ENCODE data around the gene CDC27. TPM values are rescaled to one million over a fixed set of nuclear protein-coding genes. Genes with fewer than 3 reads are reported as not detected.
"Not testable (repeated sequence)": the region's sequence is repeated elsewhere in the genome, so short reads cannot be mapped to it uniquely, and the experiment has no call there.

Gene CDC27
- total RNA-seq, 1 experiment from 2014 or later, result 95.9 TPM

DNA sequence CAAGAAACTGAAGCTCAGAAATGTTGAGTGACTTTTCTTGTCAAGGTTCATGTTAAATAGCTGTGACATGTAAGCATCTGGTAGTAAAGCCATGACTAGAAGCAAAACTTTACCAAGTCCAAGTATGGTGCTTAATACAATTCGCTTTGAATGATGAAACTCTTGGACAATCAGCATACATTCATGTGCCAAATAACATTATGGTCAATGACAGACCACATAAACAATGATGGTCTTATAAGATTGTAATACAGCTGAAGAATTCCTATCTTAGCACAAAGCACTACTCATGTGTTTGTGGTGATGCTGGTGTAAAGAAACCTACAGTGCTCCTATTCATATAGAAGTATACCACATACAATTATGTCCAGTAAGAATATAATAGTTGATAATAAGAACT, 112.9 kb downstream of the CDC27 start:
- Histone ChIP-seq H3K9me3 (ENCODE audit: low read depth, low read length, poor library complexity, severe bottlenecking) (no peaks in the 10 kb centered on the region), H3K27ac (ENCODE audit: low read depth, low read length, poor library complexity, severe bottlenecking) (no peak overlapping the region), H3K4me3 (ENCODE audit: low read depth, low read length, poor library complexity, severe bottlenecking) (no peak overlapping the region), H3K4me1 (ENCODE audit: insufficient read depth, low read length, poor library complexity, severe bottlenecking) (no peaks in the 10 kb centered on the region), H3K27me3 (replicated peaks; ENCODE audit: insufficient read depth, low read depth, low read length, poor library complexity) (no peaks in the 10 kb centered on the region), H3K36me3 (ENCODE audit: insufficient read depth, low read length, poor library complexity, severe bottlenecking) (no peaks in the 10 kb centered on the region)
- DNase-seq (ENCODE audit: low spot score), result no peak
- intact Hi-C loops (cut with micrococcal nuclease; ENCODE audit: unreplicated experiment), result loop anchor here (10.0 kb wide), 1 partner anchor 71 kb away; no protein-coding TSS in a partner anchor
- no TSS peak for BruUV-seq (replicated peaks)
- no peak for TF ChIP-seq EZH2 (IDR thresholded peaks at IDR 0.05; ENCODE audit: borderline replicate concordance, low read depth, low read length, poor library complexity, severe bottlenecking)
- no peak for TF ChIP-seq CTCF (conservative IDR thresholded peaks at IDR 0.05; ENCODE audit: low read depth, low read length)
- ChIA-PET CTCF (no interaction called here), POLR2A (ENCODE audit: low non-redundant PET) (no interaction called here)

- DNase-seq (ENCODE audit: low spot score); H3K27me3 ChIP-seq (replicated peaks; ENCODE audit: insufficient read depth, low read depth, low read length, poor library complexity); H3K4me1 ChIP-seq (ENCODE audit: insufficient read depth, low read length, poor library complexity, severe bottlenecking); POLR2A ChIA-PET (ENCODE audit: low non-redundant PET); BruUV-seq (replicated peaks); H3K27ac ChIP-seq (ENCODE audit: low read depth, low read length, poor library complexity, severe bottlenecking); H3K9me3 ChIP-seq (ENCODE audit: low read depth, low read length, poor library complexity, severe bottlenecking); CTCF ChIA-PET; H3K36me3 ChIP-seq (ENCODE audit: insufficient read depth, low read length, poor library complexity, severe bottlenecking); H3K4me3 ChIP-seq (ENCODE audit: low read depth, low read length, poor library complexity, severe bottlenecking): not testable (repeated sequence)
- intact Hi-C loops (cut with micrococcal nuclease; ENCODE audit: unreplicated experiment), result loop anchor here (10.0 kb wide), 1 partner anchor 70 kb away; no protein-coding TSS in a partner anchor
These were observed 114.7 kb downstream of the CDC27 start for GRCh38 chr17:47074361-47074760.

DNA sequence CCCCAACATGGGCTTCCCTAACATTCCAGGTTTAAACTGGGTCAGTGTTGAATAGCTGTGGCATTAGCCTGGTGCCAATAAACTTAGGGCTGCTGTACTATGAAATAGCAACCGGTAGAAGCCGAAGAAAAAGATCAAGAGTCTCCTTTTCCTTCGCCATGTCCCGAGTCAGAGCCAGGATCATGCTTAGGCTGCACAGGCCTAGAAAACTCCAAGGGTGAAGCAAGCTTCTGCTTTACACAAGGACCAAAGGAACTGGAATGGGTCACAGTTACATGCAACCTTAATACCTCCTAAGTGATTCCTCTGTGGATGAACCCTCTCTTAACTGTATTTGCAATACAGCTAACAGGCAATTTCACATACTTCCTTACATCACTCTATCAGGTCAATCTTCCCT, 115.5 kb downstream of the CDC27 start:
- H3K36me3 ChIP-seq (ENCODE audit: insufficient read depth, low read length, poor library complexity, severe bottlenecking); DNase-seq (ENCODE audit: low spot score); H3K27ac ChIP-seq (ENCODE audit: low read depth, low read length, poor library complexity, severe bottlenecking); H3K4me1 ChIP-seq (ENCODE audit: insufficient read depth, low read length, poor library complexity, severe bottlenecking); H3K27me3 ChIP-seq (replicated peaks; ENCODE audit: insufficient read depth, low read depth, low read length, poor library complexity); CTCF ChIA-PET; H3K9me3 ChIP-seq (ENCODE audit: low read depth, low read length, poor library complexity, severe bottlenecking); POLR2A ChIA-PET (ENCODE audit: low non-redundant PET); BruUV-seq (replicated peaks); H3K4me3 ChIP-seq (ENCODE audit: low read depth, low read length, poor library complexity, severe bottlenecking): not testable (repeated sequence)
- intact Hi-C loops (cut with micrococcal nuclease; ENCODE audit: unreplicated experiment), result loop anchor here (10.0 kb wide), 1 partner anchor 69 kb away; no protein-coding TSS in a partner anchor

DNA sequence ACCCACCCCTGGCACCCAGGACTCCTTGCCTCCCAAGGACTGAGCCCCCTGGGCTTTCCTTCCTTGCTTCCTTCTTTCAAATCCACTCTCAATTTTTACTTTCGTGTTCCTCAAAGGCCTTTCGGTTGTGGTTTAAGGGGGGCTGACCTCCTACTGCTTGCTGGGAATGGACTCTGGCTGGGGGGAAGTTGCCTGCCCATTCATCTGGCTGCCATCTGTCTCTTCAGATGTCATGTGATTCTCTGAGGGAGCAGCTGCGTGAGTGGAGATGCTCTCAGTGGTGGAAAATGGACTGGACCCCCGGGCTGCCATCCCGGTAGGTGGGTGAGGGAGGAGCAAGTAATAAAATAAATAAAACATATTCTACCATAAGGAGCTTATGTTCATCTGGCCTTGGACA, 116.2 kb downstream of the CDC27 start:
- H3K36me3 ChIP-seq (ENCODE audit: insufficient read depth, low read length, poor library complexity, severe bottlenecking), result no peaks in the 10 kb centered on the region
- no peak overlapping the region for H3K27ac ChIP-seq (ENCODE audit: low read depth, low read length, poor library complexity, severe bottlenecking)
- intact Hi-C loops (cut with micrococcal nuclease; ENCODE audit: unreplicated experiment), result loop anchor here (10.0 kb wide), 1 partner anchor 68 kb away; no protein-coding TSS in a partner anchor
- H3K4me3 ChIP-seq (ENCODE audit: low read depth, low read length, poor library complexity, severe bottlenecking), result no peak overlapping the region
- POLR2A ChIA-PET (ENCODE audit: low non-redundant PET), result no interaction called here
- CTCF ChIA-PET, result no interaction called here
- no TSS peak for BruUV-seq (replicated peaks)
- TF ChIP-seq CTCF (conservative IDR thresholded peaks at IDR 0.05; ENCODE audit: low read depth, low read length) (no peak), EZH2 (IDR thresholded peaks at IDR 0.05; ENCODE audit: borderline replicate concordance, low read depth, low read length, poor library complexity, severe bottlenecking) (no peak)
- DNase-seq (ENCODE audit: low spot score), result no peak
- H3K4me1 ChIP-seq (ENCODE audit: insufficient read depth, low read length, poor library complexity, severe bottlenecking), result no peaks in the 10 kb centered on the region
- no peaks in the 10 kb centered on the region for H3K27me3 ChIP-seq (replicated peaks; ENCODE audit: insufficient read depth, low read depth, low read length, poor library complexity)
- H3K9me3 ChIP-seq (ENCODE audit: low read depth, low read length, poor library complexity, severe bottlenecking), result no peaks in the 10 kb centered on the region

- H3K9me3 ChIP-seq (ENCODE audit: low read depth, low read length, poor library complexity, severe bottlenecking); POLR2A ChIA-PET (ENCODE audit: low non-redundant PET); H3K36me3 ChIP-seq (ENCODE audit: insufficient read depth, low read length, poor library complexity, severe bottlenecking); CTCF ChIA-PET; H3K4me3 ChIP-seq (ENCODE audit: low read depth, low read length, poor library complexity, severe bottlenecking); DNase-seq (ENCODE audit: low spot score); H3K27me3 ChIP-seq (replicated peaks; ENCODE audit: insufficient read depth, low read depth, low read length, poor library complexity); H3K4me1 ChIP-seq (ENCODE audit: insufficient read depth, low read length, poor library complexity, severe bottlenecking); H3K27ac ChIP-seq (ENCODE audit: low read depth, low read length, poor library complexity, severe bottlenecking); BruUV-seq (replicated peaks): not testable (repeated sequence)
- intact Hi-C loops (cut with micrococcal nuclease; ENCODE audit: unreplicated experiment), result loop anchor here (10.0 kb wide), 1 partner anchor 66 kb away; no protein-coding TSS in a partner anchor
These were observed 117.9 kb downstream of the CDC27 start for GRCh38 chr17:47071171-47071570.

GRCh38 chr17:47070266-47070665, 118.8 kb downstream of the CDC27 start:
- CTCF ChIA-PET; POLR2A ChIA-PET (ENCODE audit: low non-redundant PET); H3K36me3 ChIP-seq (ENCODE audit: insufficient read depth, low read length, poor library complexity, severe bottlenecking); H3K4me3 ChIP-seq (ENCODE audit: low read depth, low read length, poor library complexity, severe bottlenecking); H3K4me1 ChIP-seq (ENCODE audit: insufficient read depth, low read length, poor library complexity, severe bottlenecking); H3K27ac ChIP-seq (ENCODE audit: low read depth, low read length, poor library complexity, severe bottlenecking); DNase-seq (ENCODE audit: low spot score); H3K9me3 ChIP-seq (ENCODE audit: low read depth, low read length, poor library complexity, severe bottlenecking); BruUV-seq (replicated peaks); H3K27me3 ChIP-seq (replicated peaks; ENCODE audit: insufficient read depth, low read depth, low read length, poor library complexity): not testable (repeated sequence)
- intact Hi-C loops (cut with micrococcal nuclease; ENCODE audit: unreplicated experiment), result loop anchor here (10.0 kb wide), 1 partner anchor 65 kb away; no protein-coding TSS in a partner anchor
